ENCODE measurements around the gene HIBADH. TPM values are rescaled to one million over a fixed set of nuclear protein-coding genes. Genes with fewer than 3 reads are reported as not detected.

HIBADH gene
- total RNA-seq, 1 experiment from 2014 or later: 23.2 TPM

DNA sequence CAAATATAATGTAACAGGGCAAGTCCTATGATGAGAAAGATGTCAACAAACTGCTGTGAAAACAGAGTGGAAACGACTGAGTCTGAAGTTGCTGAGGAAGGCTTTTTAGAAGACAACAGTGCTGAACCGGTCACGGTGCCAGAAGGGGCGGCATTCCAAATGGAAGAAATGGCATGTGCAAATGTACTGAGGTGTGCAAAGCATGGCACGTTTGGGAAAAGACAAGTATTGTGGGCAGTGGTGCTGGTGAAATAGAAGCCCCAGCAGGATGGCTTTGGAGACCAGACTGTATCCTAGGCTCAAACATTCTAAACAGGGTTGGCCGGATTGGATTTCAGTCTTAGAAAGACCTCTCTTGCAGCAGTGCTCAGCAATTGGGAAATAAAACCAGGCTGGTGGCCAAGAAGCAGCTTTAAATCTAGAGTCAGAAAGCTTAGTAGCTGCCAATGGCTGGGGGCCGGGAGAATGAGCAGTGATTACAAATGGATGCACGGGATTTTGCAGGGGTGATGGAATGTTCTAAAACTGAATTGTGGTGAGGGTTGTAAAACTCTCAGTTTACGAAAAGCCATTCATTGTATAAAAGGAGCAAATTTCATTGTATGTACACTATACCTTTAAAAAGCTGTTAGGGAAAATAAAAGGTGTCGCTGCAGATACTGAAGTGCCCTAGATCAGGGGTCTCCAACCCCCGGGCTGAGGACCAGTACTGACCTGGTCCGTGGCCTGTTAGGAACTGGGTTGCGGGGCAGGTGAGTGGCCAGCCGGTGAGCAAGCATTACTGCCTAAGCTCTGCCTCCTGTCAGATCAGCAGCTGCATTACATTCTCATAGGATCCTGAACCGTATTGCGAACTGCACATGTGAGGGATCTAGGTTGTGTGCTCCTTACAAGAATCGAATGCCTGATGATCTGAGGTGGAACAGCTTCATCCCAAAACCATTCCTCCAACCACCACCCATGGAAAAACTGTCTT is 141.6 kb downstream of the HIBADH start:
- Histone ChIP-seq H4K8ac (replicated peaks; ENCODE audit: insufficient read length, low read depth, low read length) (no peak overlapping the region), H4K91ac (ENCODE audit: insufficient read length, low read depth, low read length) (no peak overlapping the region), H3K79me1 (ENCODE audit: insufficient read depth, low read depth, low read length, poor library complexity, severe bottlenecking) (no peaks in the 10 kb centered on the region), H3K9me3 (ENCODE audit: control insufficient read depth, low read depth, low read length) (no peaks in the 10 kb centered on the region), H3K23ac (ENCODE audit: insufficient read length, low read depth, low read length) (no peak overlapping the region), H3K27me3 (ENCODE audit: insufficient read depth, low read length) (no peaks in the 10 kb centered on the region), H3K56ac (ENCODE audit: insufficient read length, low read depth, low read length) (no peak overlapping the region), H2BK15ac (ENCODE audit: low read depth, low read length) (no peak overlapping the region), H3K14ac (ENCODE audit: insufficient read depth, low read length) (no peak overlapping the region), H4K5ac (ENCODE audit: insufficient read length, low read depth, low read length) (no peak overlapping the region), H3K79me2 (ENCODE audit: insufficient read depth, low read length) (no peaks in the 10 kb centered on the region), H2AFZ (ENCODE audit: low read length) (no peak overlapping the region), H3K4ac (ENCODE audit: low read depth, low read length) (no peak overlapping the region), H3K27ac (ENCODE audit: insufficient read length, low read depth, low read length) (no peak overlapping the region), H3K4me1 (ENCODE audit: insufficient read depth, low read length) (no peaks in the 10 kb centered on the region), H2BK120ac (ENCODE audit: low read depth, low read length, poor library complexity, severe bottlenecking) (no peak overlapping the region), H3K23me2 (ENCODE audit: insufficient read length, low read depth, low read length, poor library complexity, severe bottlenecking) (no peaks in the 10 kb centered on the region), H3K9ac (ENCODE audit: extremely low read depth, insufficient read length, low read length) (no peak overlapping the region), H2BK20ac (ENCODE audit: low read depth, low read length, poor library complexity, severe bottlenecking) (no peak overlapping the region), H4K20me1 (ENCODE audit: control insufficient read depth, insufficient read depth, insufficient read length) (peaks cover 3% of the 10 kb centered on the region), H2AK5ac (ENCODE audit: insufficient read length, low read length) (no peak overlapping the region), H2BK5ac (ENCODE audit: insufficient read length, low read length) (no peak overlapping the region), H2BK12ac (ENCODE audit: insufficient read length, low read depth, low read length) (no peak overlapping the region), H3K4me2 (ENCODE audit: insufficient read depth, insufficient read length, low read length) (no peak overlapping the region), H3T11ph (ENCODE audit: low read length) (no peak overlapping the region), H3K18ac (ENCODE audit: insufficient read length, low read depth, low read length) (no peak overlapping the region)
- H3K27me3 Mint-ChIP-seq (ENCODE audit: low read depth): peaks cover 34% of the 10 kb centered on the region
- TF ChIP-seq, protein P1, sequence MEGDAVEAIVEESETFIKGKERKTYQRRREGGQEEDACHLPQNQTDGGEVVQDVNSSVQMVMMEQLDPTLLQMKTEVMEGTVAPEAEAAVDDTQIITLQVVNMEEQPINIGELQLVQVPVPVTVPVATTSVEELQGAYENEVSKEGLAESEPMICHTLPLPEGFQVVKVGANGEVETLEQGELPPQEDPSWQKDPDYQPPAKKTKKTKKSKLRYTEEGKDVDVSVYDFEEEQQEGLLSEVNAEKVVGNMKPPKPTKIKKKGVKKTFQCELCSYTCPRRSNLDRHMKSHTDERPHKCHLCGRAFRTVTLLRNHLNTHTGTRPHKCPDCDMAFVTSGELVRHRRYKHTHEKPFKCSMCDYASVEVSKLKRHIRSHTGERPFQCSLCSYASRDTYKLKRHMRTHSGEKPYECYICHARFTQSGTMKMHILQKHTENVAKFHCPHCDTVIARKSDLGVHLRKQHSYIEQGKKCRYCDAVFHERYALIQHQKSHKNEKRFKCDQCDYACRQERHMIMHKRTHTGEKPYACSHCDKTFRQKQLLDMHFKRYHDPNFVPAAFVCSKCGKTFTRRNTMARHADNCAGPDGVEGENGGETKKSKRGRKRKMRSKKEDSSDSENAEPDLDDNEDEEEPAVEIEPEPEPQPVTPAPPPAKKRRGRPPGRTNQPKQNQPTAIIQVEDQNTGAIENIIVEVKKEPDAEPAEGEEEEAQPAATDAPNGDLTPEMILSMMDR (conservative IDR thresholded peaks at IDR 0.05): no peak
- peaks cover 6 to 17% (median 13%) of the 10 kb centered on the region in 3 experiments; a peak in 6 of 7 replicates for H3K36me3 Mint-ChIP-seq (ENCODE audit: insufficient read depth in 1 of 3, low read depth in 3 of 3)
- no peak overlapping the region for H3K4me3 Mint-ChIP-seq
- no peak overlapping the region for H3K27ac Mint-ChIP-seq
- WGBS (ENCODE audit: extremely low coverage, insufficient read length, low lambda C conversion rate): no CpG with 5 or more reads among the region's 17 CpGs
- peaks cover 14 to 20% of the 10 kb centered on the region in 2 experiments for H3K4me1 Mint-ChIP-seq
- no peak for DNase-seq
- no peaks in the 10 kb centered on the region for H3K9me3 Mint-ChIP-seq

Measured in H9 (cell line).